Endothelial cell of umbilical vein (primary cell): ENCODE measurements around the gene TBC1D21. TPM values are rescaled to one million over a fixed set of nuclear protein-coding genes. Genes with fewer than 3 reads are reported as not detected.

Experiments
- BruUV-seq: library from RNA; stranded (reverse); fragments of 400-500 nt; replicated peaks from 2 replicates; lab custom pipeline; 2021; lab: Mats Ljungman, UMichigan
- CTCF ChIA-PET: fragments of 300-600, 350-600 bp; sonication (Branson Sonifier 250); formaldehyde crosslinking; loops from one replicate; lab custom pipeline; 2021; ENCODE audit warnings: antibody characterized with exemption, inconsistent platforms; lab: Charles Lee
- POLR2A ChIA-PET: fragments of 300-600, 350-600 bp; sonication (Branson Sonifier 250); formaldehyde crosslinking; loops from one replicate; lab custom pipeline; 2021; ENCODE audit warnings: antibody characterized with exemption, inconsistent platforms; lab: Charles Lee
- DNase-seq: peaks from one replicate; pipeline ENCODE4 v3.0.0-alpha.2; 2011; ENCODE audit warnings: low read depth, low spot score
- FAIRE-seq: peaks from 2 replicates; lab custom pipeline; 2011; peaks lifted over from hg19 to GRCh38; lab: Jason Lieb, UNC
- H2AFZ ChIP-seq: 2 replicates; pipeline ENCODE4 v1.6.0; 2012; ENCODE audit warnings: low read depth, low read length, control low read depth, inconsistent platforms
- H3K27ac ChIP-seq: 2 replicates; pipeline ENCODE4 v1.5.1; 2011; ENCODE audit warnings: low read depth, mild to moderate bottlenecking, control low read depth, low read length, moderate library complexity; ENCODE audit not compliant: insufficient read depth
- H3K27me3 ChIP-seq, 2 experiments: 2 replicates each; pipeline versions ENCODE4 v1.6.0 to v1.6.1; 2011; ENCODE audit warnings: low read length in 2 of 2, mixed read lengths in 1 of 2; ENCODE audit not compliant: control insufficient read depth in 2 of 2, insufficient read depth in 2 of 2
- H3K36me3 ChIP-seq, 2 experiments: 2 replicates in 1 of 2; 3 replicates in 1 of 2; pipeline ENCODE4 v1.5.1; 2011; ENCODE audit warnings: low read length in 2 of 2, mild to moderate bottlenecking in 1 of 2, moderate library complexity in 1 of 2; ENCODE audit not compliant: control insufficient read depth in 2 of 2, insufficient read depth in 2 of 2; ENCODE audit errors: extremely low read depth in 1 of 2
- H3K4me1 ChIP-seq: 3 replicates; pipeline ENCODE4 v1.5.1; 2011; ENCODE audit warnings: mild to moderate bottlenecking, low read length; ENCODE audit not compliant: control insufficient read depth, insufficient read depth; ENCODE audit errors: extremely low read depth
- H3K4me2 ChIP-seq: 2 replicates; pipeline ENCODE4 v1.6.1; 2011; ENCODE audit warnings: low read length, control low read depth, mixed read lengths; ENCODE audit not compliant: insufficient read depth
- H3K4me3 ChIP-seq, 3 experiments: fragments of 200-600 bp in 1 of 3; sonication (generic), shearing (Covaris generic) in 1 of 3; replicated peaks in 1 of 3; 2 replicates each; pipeline ENCODE4 v1.5.1; 2011 to 2016; ENCODE audit warnings: control low read depth in 3 of 3, low read length in 3 of 3, mild to moderate bottlenecking in 2 of 3, inconsistent platforms in 1 of 3, low read depth in 1 of 3, moderate library complexity in 1 of 3; ENCODE audit not compliant: insufficient read depth in 1 of 3
- H3K79me2 ChIP-seq: 2 replicates; pipeline ENCODE4 v1.6.0; 2012; ENCODE audit warnings: low read length, inconsistent platforms; ENCODE audit not compliant: control insufficient read depth, insufficient read depth
- H3K9ac ChIP-seq: replicated peaks from 2 replicates; pipeline ENCODE3; 2011; ENCODE audit warnings: low read length, control low read depth; ENCODE audit not compliant: insufficient read depth; ENCODE audit errors: extremely low read depth
- H3K9me1 ChIP-seq: replicated peaks from 3 replicates; pipeline ENCODE4 v1.6.0; 2011; ENCODE audit warnings: mild to moderate bottlenecking, low read length; ENCODE audit not compliant: control insufficient read depth, insufficient read depth; ENCODE audit errors: extremely low read depth
- H3K9me3 ChIP-seq: replicated peaks from 2 replicates; pipeline ENCODE4 v1.5.1; 2012; ENCODE audit warnings: low read length, inconsistent platforms; ENCODE audit not compliant: control insufficient read depth, insufficient read depth
- H4K20me1 ChIP-seq: replicated peaks from 2 replicates; pipeline ENCODE3; 2011; ENCODE audit warnings: mild to moderate bottlenecking, low read length; ENCODE audit not compliant: control insufficient read depth, insufficient read depth; ENCODE audit errors: extremely low read depth
- CTCF ChIP-seq, 2 donors: IDR thresholded peaks; 1 replicate in 1 of 2; 2 replicates in 1 of 2; pipeline ENCODE4 v1.5.1; 2011; ENCODE audit warnings: low read length in 2 of 2, mild to moderate bottlenecking in 2 of 2, moderate library complexity in 2 of 2, control low read depth in 1 of 2, inconsistent platforms in 1 of 2, low read depth in 1 of 2; ENCODE audit not compliant: insufficient read depth in 1 of 2; ENCODE audit errors: extremely low read depth in 1 of 2
- EZH2 ChIP-seq: IDR thresholded peaks from 2 replicates; pipeline ENCODE4 v1.6.1; 2012; ENCODE audit warnings: borderline replicate concordance, low read depth, mild to moderate bottlenecking, moderate library complexity, low read length, inconsistent platforms; ENCODE audit not compliant: severe bottlenecking
- FOS ChIP-seq: IDR thresholded peaks from 2 replicates; pipeline ENCODE4 v1.6.1; 2011; ENCODE audit warnings: mild to moderate bottlenecking, low read length, moderate library complexity, borderline replicate concordance; ENCODE audit not compliant: insufficient read depth
- GATA2 ChIP-seq: IDR thresholded peaks from 2 replicates; pipeline ENCODE4 v1.7.0; 2011; ENCODE audit warnings: low read depth, mild to moderate bottlenecking, moderate library complexity, mixed read lengths, low read length; ENCODE audit not compliant: insufficient read length, insufficient read depth
- JUN ChIP-seq: IDR thresholded peaks from 2 replicates; pipeline ENCODE4 v1.6.1; 2011; ENCODE audit warnings: borderline replicate concordance, low read depth; ENCODE audit not compliant: insufficient read length, insufficient read depth
- MAX ChIP-seq: IDR thresholded peaks from 2 replicates; pipeline ENCODE4 v1.6.1; 2011; ENCODE audit not compliant: insufficient read depth, insufficient read length
- MYC ChIP-seq: IDR thresholded peaks from one replicate; pipeline ENCODE4 v1.6.1; 2011; ENCODE audit warnings: mild to moderate bottlenecking, low read depth, low read length
- POLR2A ChIP-seq: IDR thresholded peaks from 2 replicates; pipeline ENCODE4 v1.6.1; 2012; ENCODE audit warnings: low read depth, mild to moderate bottlenecking, control low read depth, low read length
- POLR2AphosphoS5 ChIP-seq: IDR thresholded peaks from 2 replicates; pipeline ENCODE4 v1.6.1; 2012; ENCODE audit warnings: low read depth, mild to moderate bottlenecking, control low read depth, low read length, moderate library complexity; ENCODE audit not compliant: insufficient read depth
- dilution Hi-C: fragments of 300-500 bp; cut with MboI; formaldehyde crosslinking; loops from one replicate; pipeline ENCODE4 v1.15.0; 2019; ENCODE audit warnings: low sequenced_read_pairs; ENCODE audit not compliant: extremely low pct_ligation_motif_present
- intact Hi-C: fragments of 100-400 bp; cut with micrococcal nuclease; formaldehyde crosslinking; loops from one replicate; pipeline ENCODE4 v1.10.0; 2022
- polyA plus RNA-seq, 4 experiments: library from polyadenylated mRNA; depleted of rRNA in 3 of 4; stranded (reverse) in 3 of 4; unstranded in 1 of 4; fragments of >200 nt; gene quantifications; 2 replicates each; pipeline versions ENCODE4 v1.2.1 to v1.2.3, GENCODE V29; 2011 to 2012; ENCODE audit warnings: missing spikeins in 1 of 4
- total RNA-seq: library from RNA; stranded (reverse); gene quantifications from 2 replicates; pipeline ENCODE4 v1.2.3, GENCODE V29; 2021

Gene TBC1D21
- total and polyA plus RNA-seq, 2 donors (not counting 3 experiments of a cell fraction or from before 2014, with no cell fraction given) = not detected

- no peak for TF ChIP-seq JUN
- no peak for TF ChIP-seq CTCF (IDR thresholded peaks at IDR 0.05; ENCODE audit: extremely low read depth in 1 of 2, insufficient read depth in 1 of 2, low read depth in 1 of 2, low read length in 2 of 2)
- TF ChIP-seq POLR2A = no peak
- TF ChIP-seq MAX = no peak
- TF ChIP-seq GATA2 = no peak
- TF ChIP-seq POLR2AphosphoS5 = no peak
- no peak for TF ChIP-seq FOS
- TF ChIP-seq EZH2 = no peak
- no peak for TF ChIP-seq MYC
- intact Hi-C loops = no loop called here
- Histone ChIP-seq H4K20me1 (no peaks in the 10 kb centered on the region), H3K9ac (no peak overlapping the region), H3K36me3 (no peaks in the 10 kb centered on the region), H3K4me2 (no peak overlapping the region), H3K9me3 (no peaks in the 10 kb centered on the region), H3K4me3 (no peak overlapping the region), H3K27me3 (peaks cover 5 to 10% of the 10 kb centered on the region in 2 experiments), H3K27ac (no peak overlapping the region), H3K4me1 (no peaks in the 10 kb centered on the region), H3K9me1 (no peaks in the 10 kb centered on the region), H3K79me2 (no peaks in the 10 kb centered on the region), H2AFZ (no peak overlapping the region)
- BruUV-seq = no TSS peak
- POLR2A ChIA-PET = no interaction called here
- DNase-seq = no peak
- CTCF ChIA-PET = interaction anchor here (1.4 kb wide), 1 partner anchor 17 kb away, joined by 4 read pairs; no protein-coding TSS in a partner anchor
- FAIRE-seq = no peak
- dilution Hi-C loops = no loop called here
These were observed 16.0 kb upstream of the TBC1D21 start for GRCh38 chr15:73857193-73857920.
